Skeletal muscle cell (primary cell): ENCODE data around the gene RNF8.
A peak's percentile ranks its signal among the peaks of the same experiment; 100 is the strongest.

Experiments
- DNase-seq: peaks from one replicate; pipeline ENCODE4 v3.0.0-alpha.2; 2010; ENCODE audit warnings: low read depth
- H3K4me3 ChIP-seq: 2 replicates; pipeline ENCODE4 v1.5.1; 2011; ENCODE audit warnings: low read depth, mild to moderate bottlenecking, control low read depth, low read length, moderate library complexity

RNF8 gene

GRCh38 chr6:37354526-37355384 is 972 bp downstream of the RNF8 start:
- peak overlapping the region; percentile 93 for H3K4me3 ChIP-seq
- no peak for DNase-seq

DNA sequence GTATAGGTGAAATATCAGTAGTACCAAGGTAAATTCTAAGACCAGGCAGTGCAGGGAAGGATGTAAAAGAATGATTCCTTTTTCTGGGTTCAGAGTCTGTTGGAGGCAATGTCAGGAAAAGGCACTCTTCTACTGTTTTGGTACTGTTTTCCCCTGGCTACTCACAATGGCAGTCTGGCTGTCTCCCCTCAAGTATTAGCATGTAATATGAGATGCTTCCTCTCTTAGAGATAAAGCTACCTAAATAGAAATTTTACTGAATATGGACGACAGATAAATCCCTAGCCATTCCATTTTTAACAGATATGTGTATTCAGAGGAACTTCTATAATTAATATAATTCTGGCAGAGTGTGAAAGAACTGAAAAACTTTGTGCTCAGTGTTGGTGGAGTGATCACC is 3.5 kb downstream of the RNF8 start:
- no peak overlapping the region for H3K4me3 ChIP-seq
- DNase-seq, result no peak

DNA sequence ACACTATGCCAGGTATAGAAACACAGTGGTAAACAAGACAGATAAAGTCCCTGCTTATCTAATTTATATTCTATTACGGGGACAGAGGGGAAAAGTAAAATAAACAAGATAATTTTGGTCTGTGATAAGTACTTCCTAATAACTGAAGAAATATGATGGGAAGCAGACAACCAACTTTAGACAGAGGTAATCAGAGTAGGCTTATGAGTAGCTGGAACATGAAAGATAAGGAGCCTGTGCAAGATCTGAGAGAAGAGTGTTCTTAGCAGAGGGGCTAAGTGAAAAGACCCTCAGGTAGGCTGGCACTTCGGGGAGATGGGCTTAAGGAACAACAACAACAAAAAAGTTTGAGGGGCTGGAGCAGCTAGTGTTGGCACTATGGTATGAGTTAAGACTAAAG is 4.1 kb downstream of the RNF8 start:
- H3K4me3 ChIP-seq, result no peak overlapping the region
- no peak for DNase-seq

DNA sequence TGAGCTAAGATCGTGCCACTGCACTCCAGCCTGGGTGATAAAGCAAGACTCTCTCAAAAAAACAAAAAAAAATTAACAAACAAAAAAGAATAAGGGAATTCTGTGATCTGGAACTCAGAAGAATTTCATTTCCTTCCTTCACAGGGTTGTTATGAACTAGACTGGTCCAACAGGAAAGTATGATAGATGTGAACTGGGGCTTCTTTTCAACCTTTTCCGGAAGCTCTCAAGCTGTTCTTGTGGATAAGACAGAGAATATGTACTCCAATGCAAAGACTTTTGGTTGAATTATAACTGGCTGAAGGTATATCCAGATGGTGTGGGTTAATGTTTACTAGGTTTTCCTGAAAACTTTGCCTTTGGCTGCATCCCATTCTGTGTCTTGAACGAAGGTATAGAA is 5.3 kb downstream of the RNF8 start:
- no peak for DNase-seq
- H3K4me3 ChIP-seq, result no peak overlapping the region

GRCh38 chr6:37362101-37362828 is 8.5 kb downstream of the RNF8 start:
- H3K4me3 ChIP-seq, result no peak overlapping the region
- no peak for DNase-seq

GRCh38 chr6:37365791-37366190 is 12.0 kb downstream of the RNF8 start:
- H3K4me3 ChIP-seq, result no peak overlapping the region
- no peak for DNase-seq

DNA sequence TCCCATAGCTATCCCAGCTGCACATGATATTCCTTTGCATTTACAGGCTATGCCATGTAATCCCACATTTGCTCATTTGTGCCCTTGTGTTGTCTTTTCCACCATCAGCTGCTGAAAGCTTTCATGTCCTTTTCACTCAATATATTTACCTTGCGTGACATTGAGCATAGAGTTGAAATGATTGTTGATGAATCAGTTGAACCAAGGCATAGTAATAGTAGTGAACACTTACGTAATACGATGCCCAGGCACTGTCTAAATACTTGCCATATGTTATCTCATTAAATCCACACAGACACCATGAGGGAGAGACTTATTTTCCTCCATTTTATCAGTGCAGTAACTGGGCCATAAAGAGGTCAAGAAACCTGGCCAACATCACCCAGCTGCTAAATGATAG is 13.1 kb downstream of the RNF8 start:
- H3K4me3 ChIP-seq, result no peak overlapping the region
- no peak for DNase-seq

GRCh38 chr6:37368961-37369320 is 15.2 kb downstream of the RNF8 start:
- no peak overlapping the region for H3K4me3 ChIP-seq
- DNase-seq, result no peak

- DNase-seq, result no peak
- H3K4me3 ChIP-seq, result no peak overlapping the region
Measured at GRCh38 chr6:37369321-37370201, 15.8 kb downstream of the RNF8 start.

DNA sequence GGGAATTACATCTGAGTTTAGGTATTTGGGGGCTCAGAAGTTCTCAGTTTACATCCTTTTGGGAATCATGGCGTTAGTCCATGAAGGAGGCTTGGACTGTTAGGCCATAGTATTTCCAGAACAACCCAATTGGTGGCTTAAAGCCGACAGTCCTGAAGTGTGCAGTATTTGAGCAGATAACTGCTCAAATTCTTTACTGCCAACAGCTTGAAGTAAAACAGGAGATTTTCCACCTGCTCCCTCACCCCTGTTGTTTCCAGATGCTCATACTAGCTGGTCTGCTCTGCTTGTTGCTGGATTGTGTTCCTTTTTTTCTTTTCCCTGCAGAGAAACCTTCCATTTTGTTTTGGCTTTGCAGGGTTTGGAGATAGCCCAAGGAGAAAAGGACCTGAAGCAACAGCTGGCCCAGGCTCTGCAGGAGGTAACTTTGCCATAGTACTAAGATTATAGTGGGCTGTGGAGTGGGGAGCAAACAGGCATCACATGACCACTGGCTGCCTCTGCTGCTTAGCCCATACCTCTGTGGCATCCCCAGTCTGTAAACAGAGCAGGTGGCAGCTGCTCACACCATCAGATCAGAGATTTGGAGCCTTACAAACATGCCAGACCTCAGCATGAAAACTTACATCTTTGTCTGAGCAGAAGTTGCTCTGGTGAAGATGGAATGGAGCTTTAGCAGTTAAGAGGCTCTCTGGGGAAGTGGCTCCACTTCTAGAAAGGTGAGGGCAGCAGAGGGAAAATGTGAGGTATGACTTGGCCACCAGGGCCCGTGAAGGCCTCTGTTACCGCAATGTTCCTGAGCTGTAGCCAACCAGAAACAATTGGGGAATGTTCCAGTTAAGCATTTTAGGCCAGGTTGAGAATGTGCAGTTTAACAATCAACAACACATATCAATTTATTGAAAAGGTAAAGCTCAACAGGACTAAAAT is 17.6 kb downstream of the RNF8 start:
- DNase-seq, result no peak
- H3K4me3 ChIP-seq, result no peak overlapping the region

- no peak for DNase-seq
Measured at GRCh38 chr6:37372116-37372515, 18.3 kb downstream of the RNF8 start.

DNA sequence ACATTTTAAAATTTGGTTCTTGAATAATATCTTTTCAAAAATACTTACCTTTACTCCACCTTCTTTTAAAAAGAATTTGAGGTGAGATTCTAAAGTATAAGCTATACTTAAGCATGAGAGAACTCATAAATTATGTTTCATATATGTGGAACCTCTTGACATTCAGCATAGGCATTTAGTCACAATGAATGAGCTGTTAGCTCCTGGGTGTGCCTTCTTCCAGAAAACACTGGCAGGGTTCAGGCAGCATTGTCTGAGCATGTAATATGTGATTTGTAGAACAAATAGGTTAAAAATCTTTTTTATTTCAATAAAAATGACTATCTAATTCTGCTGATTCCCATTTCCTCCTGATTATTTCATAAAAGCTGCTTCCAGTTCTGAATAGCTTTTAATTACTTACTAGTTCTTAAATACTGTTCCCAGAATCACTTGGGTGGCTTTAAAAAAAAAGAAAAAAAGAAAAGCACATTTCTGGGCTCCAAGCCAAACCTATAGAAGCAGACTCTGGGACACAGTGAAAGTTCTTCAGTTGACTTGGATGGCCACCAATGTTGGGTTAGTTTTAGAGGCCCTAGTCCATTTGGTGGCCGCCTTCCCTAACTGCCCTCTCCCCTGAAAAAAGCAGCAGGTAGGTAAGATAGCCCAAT is 20.2 kb downstream of the RNF8 start:
- no peak overlapping the region for H3K4me3 ChIP-seq
- no peak for DNase-seq

More at GRCh38 chr6:37372116-37372515, 18.3 kb downstream of the RNF8 start:
- H3K4me3 ChIP-seq, result no peak overlapping the region

GRCh38 chr6:37375376-37375775 is 21.6 kb downstream of the RNF8 start:
- H3K4me3 ChIP-seq, result no peak overlapping the region
- DNase-seq, result no peak

DNA sequence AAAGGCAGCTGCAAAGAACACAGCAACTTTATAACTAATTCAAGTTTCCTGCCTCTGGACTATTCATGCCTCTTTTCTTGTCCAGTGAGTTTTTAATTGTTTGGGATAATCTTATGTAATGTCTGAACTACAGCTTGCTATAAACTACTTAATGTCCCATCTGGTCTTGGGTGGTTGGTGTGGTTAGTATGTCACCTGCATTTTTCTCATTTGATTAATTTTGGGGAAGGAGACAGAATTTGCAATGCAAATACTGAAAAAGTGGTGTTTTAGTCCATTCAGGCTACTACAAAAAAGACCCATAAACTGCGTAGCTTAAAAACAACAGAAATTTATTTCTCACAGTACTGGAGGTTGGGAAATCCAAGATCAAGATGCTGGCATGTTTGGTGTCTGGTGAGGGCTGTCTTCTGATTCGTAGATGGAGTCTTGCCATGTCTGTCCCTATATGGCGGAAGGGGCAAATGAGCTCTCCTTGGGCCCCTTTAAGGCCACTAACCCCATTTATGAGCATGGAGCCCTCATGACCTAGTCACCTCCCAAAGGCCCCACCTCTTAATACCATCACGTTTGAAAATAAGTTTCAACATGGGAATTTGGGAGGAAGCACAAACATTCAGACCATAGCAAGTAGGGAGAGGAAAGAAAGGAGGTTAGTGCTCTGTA is 22.4 kb downstream of the RNF8 start:
- no peak for DNase-seq
- no peak overlapping the region for H3K4me3 ChIP-seq

DNA sequence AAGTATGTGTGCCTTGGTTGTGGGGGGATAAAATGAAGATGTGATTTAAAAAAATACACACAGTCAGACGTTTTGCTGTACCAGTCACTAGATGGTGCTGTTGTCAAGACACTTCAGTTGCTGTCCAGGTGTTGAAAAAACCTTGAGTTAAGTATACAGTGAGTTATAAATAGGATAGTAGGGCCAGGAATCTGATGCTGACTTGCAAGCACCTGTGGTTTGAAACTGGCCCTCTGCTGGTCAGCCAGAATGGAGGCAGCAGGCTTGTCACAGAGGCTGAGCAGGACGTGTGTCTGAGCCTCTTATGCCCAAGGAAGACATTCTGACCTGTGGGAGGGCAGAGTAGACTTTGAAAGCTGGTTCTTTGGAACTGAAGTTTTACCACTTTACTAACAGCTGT is 27.8 kb downstream of the RNF8 start:
- H3K4me3 ChIP-seq, result no peak overlapping the region
- no peak for DNase-seq

GRCh38 chr6:37382994-37383765 is 29.4 kb downstream of the RNF8 start:
- H3K4me3 ChIP-seq, result no peak overlapping the region
- DNase-seq, result no peak

DNA sequence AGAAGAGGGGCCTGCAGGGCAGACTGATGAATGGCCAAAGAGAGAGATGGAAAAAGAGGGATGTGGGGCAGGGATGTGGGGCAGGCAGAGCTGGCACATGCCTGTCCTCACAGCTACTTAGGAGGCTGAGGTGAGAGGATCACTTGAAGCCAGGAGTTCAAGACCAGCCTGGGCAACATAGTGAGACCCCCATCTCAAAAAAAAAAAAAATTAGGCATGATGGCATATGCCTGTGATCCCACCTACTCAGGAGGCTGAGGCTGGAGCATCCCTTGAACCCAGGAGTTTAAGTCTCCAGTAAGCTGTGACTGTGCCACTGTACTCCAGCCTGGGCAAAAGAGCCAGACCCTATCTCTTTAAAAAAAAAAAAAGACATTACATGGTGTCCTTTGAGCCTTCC is 34.8 kb downstream of the RNF8 start:
- H3K4me3 ChIP-seq, result no peak overlapping the region
- DNase-seq, result no peak
